Activated CD4-positive, alpha-beta T cell treated with anti-CD3 and anti-CD28 coated beads for 24 hours (primary cell): ENCODE results near the gene ERLEC1.
"Not testable (repeated sequence)": the region's sequence is repeated elsewhere in the genome, so short reads cannot be mapped to it uniquely, and the experiment has no call there.

Experiments
- DNase-seq, 2 donors: peaks; one replicate each; pipeline ENCODE4 v3.0.0-alpha.2; 2020; ENCODE audit warnings: low read depth in 2 of 2

Gene ERLEC1

DNA sequence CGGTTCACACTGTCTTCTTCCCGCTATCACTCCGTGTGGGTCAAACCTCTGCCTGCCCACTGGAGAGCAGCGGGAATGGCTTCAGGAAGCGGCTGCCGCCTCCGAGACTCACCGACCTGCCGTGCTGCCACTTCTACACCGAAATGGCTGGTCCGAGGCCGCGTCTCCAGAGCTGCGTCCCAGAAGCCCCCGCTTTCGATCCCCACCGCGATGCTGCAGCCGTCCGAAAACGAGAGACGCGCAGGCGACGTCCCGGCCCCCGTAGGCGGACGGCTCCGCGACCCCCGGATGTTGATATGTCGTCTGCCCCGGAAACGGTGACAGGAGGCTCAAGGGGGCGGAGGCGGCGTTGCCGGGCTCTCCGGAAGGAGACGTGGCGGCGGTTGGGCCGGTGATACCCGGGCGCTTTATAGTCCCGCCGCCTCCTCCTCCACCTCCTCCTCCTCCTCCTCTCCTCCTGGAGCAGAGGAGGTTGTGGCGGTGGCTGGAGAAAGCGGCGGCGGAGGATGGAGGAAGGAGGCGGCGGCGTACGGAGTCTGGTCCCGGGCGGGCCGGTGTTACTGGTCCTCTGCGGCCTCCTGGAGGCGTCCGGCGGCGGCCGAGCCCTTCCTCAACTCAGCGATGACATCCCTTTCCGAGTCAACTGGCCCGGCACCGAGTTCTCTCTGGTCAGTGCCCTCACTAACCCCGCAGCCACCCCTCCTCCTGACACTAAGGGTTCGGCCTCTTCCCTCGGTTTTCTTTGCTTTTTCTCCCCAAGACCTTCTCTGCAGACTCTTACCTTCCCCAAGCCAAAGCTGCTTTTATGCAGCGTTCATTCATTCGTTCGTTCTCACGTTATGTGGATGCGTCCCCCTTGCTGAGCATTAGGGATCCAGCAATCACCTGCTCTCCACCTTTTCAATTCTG is at the start of gene ERLEC1, which contains the start of gene ASB3:
TSS of gene ERLEC1 (plus strand) at position 340 of the 909 bp plus-strand sequence. CDS start at position 507, 167 bp downstream.
TSS of gene ASB3 (minus strand) at position 249 of the 909 bp plus-strand sequence. CDS start 21,381 bp downstream, outside the sequence.
- peak; percentile 68 to 82 for DNase-seq

DNA sequence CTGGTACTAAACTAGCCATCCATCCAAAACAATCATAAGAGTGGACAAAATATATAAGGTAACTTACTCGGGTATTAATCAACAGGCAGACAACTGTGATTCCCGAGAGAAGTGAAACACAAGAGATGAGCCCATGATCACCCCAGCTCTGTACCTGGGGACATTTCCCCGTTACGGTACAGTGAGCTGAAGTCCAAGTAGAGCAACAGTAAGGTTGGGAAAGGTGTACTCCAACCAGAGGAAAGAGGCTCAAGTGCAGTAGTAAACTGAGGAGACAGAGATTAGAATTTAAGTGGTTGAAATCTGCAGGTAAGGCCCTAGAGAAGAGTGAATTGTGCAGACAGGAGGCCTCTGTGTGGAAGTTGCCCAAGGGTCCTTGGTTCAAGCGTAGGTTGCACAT is 49.8 kb upstream of the ERLEC1 start:
- no peak for DNase-seq

GRCh38 chr2:53739032-53739431 is 47.8 kb upstream of the ERLEC1 start:
- no peak for DNase-seq

- DNase-seq: no peak
Observed at GRCh38 chr2:53740170-53740569, 46.7 kb upstream of the ERLEC1 start.

DNA sequence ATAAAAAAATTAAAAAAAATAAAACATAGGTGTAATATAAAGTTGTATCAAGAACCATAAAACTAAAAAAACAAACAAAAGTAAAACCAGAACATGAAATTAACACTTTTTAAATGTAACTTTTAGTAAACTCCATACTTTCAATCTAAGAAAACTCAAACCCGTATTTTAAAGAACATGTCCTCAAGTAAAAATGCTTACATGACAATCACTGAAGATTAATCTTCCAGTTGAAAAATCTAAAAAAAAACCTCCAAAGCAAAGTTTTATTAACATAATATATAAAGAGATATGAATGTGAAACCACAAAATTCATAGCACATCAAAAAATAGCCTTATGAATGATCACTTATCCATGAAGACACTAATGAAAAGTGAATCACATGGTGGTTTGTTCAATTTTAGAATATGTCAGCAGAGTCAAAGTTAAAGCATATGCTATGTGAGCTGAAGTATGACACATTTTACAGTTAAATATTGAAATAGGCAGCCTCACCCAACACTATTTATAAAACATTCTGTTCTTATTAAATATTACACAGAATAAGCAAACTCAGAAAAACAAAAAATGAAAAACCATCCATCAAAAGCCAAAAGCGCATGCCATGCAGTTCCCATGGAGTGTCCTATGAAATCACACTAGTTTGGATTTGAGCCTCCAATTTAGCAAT is 42.3 kb upstream of the ERLEC1 start:
- DNase-seq: no peak

- DNase-seq: no peak
Observed at GRCh38 chr2:53750041-53750768, 36.6 kb upstream of the ERLEC1 start.

- no peak for DNase-seq
Observed at GRCh38 chr2:53751728-53752127, 35.1 kb upstream of the ERLEC1 start.

DNA sequence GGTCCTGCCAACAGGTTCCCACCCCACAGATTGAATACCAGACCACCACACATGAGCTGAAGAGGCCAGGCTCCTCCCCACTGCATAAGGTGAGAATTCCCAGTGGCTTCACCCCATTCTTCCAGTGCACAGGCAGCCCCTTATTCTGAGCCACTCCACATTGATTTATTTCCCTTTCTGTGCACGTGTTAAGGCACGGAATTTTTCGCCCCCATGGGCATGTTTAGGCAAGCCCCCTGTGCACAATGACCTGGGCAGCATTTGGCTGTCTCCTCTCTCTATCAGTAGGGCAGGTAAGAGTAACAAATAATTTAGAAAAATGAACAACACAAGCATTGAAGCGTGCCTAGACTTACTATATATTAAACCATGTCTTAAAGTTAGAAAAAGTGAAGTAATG is 34.5 kb upstream of the ERLEC1 start:
- no peak for DNase-seq

GRCh38 chr2:53753041-53753440 is 33.8 kb upstream of the ERLEC1 start:
- no peak for DNase-seq

DNA sequence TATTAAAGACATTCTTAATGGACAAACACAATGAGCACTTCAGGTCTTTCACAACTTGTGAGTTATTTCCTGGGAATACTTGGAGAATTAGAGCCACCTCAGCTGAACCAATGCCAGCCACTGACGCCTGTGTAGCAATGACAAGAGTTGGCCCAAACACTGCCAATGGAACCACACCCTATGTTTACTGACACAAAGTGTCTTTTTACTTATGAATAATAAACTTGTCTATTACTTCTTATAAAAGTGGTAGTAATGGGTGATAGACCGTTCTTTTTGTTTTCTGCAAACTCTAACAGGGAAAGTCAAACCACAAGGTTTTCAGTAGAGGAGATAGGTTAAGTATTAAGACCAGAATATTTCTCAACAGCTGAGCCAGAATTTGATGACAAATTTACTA is 31.7 kb upstream of the ERLEC1 start:
- DNase-seq: no peak

- DNase-seq: no peak
Observed at GRCh38 chr2:53756644-53757043, 30.2 kb upstream of the ERLEC1 start.

GRCh38 chr2:53757206-53757605 is 29.6 kb upstream of the ERLEC1 start:
- DNase-seq: not testable (repeated sequence)

DNA sequence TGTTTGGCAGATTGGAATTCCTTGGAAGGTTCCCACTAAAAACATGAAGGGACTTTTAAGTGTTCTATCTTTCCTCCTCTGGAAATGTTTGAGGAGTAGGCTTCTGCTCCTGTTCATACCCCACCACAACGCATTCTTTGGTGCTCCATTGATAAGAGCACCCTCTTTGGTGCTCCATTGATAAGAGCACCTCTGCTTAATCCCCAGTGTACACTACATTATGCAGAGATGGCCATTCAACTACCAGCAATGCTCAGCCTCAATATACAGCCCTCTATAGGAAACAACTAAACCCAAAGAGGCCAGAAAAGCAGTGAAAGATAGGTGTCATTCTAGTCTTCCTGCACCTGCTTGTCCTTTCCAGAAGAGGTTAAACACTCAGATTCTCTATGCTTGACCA is 21.1 kb upstream of the ERLEC1 start:
- DNase-seq: no peak

DNA sequence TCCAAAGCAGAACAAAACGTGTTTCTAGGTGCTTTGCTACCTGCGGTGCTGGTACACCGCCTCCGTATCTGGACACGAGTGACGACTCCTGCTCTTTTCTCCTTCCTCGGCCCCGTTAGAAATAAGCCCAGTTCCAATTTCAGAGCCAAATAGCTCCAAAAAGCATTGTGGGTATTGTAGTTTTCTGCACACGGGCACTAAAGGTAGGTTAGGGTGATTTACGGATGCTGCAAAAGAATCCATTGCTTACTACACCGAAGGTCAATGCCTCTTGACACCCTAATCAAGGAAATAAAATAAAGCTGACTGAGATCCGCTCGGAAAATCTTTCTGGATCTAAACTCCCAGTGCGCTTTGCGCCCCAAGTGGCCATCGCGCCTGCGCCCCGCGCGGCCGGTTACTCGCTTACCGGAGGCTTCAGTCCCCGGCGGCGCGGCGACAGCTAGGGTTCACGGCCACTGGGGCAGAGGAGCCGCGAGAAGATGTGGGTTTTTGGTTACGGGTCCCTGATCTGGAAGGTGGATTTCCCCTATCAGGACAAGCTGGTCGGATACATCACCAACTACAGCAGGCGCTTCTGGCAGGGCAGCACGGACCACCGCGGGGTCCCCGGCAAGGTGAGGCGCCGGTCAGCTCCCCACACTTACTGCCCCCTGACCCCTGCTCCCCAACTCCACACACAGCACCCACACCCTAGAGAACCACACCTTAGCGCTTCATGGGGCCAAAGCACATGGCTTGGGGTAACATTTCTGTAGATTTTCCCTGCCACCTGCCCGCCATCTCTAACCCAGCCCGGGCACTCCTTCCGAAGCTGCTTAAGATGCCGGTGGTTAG is 19.2 kb upstream of the ERLEC1 start, which contains the start of gene CHAC2:
TSS of gene CHAC2 (plus strand) at position 400 of the 837 bp plus-strand sequence. CDS start at position 483, 83 bp downstream.
- DNase-seq: peak; percentile 78 to 79

DNA sequence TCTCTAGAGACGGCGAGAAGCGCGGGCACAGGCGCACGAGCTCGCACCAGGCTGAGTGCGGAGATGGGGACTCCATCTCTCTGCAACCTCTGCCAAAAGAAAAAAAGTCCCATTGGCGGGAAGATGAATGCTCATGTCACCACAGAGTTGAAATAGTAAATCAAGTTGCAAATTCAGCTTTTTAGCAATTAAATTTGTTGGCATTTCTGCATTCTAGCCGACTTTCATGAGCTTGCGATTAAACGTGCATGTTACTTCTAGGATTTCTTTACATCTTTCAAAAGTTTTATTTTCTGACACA is 18.7 kb upstream of the ERLEC1 start:
- DNase-seq: no peak

- no peak for DNase-seq
Observed at GRCh38 chr2:53769318-53769945, 17.4 kb upstream of the ERLEC1 start.

- DNase-seq: no peak
Observed at GRCh38 chr2:53770264-53770663, 16.6 kb upstream of the ERLEC1 start.

GRCh38 chr2:53777134-53777533 is 9.7 kb upstream of the ERLEC1 start:
- no peak for DNase-seq

GRCh38 chr2:53778536-53779162 is 8.2 kb upstream of the ERLEC1 start:
- DNase-seq: no peak

DNA sequence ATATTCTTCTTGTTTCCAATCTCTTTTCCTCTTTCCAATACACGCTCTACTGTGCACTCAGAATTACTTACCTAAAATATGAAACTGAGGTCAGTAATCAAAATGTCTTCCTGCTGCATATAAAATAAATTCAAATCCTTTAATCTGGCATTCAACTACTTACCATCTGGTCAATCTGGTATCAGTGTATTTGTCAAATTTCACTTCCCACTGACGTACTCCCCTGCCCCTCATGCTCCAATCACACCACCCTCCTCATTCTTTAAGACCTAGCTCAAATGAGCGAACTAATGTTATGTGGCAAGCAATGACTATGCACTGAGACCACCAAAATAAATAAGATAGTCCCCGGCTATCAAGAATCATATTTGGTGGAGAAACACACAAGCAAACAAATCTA is 6.8 kb upstream of the ERLEC1 start:
- no peak for DNase-seq
